Activated naive CD4-positive, alpha-beta T cell treated with anti-CD3 and anti-CD28 coated beads, Interleukin-2, amount 50 U/mL, for 72 hours (primary cell): Measurements from ENCODE around the gene KIF18A. TPM values are rescaled to one million over a fixed set of nuclear protein-coding genes. Genes with fewer than 3 reads are reported as not detected.
"Not testable (repeated sequence)": the region's sequence is repeated elsewhere in the genome, so short reads cannot be mapped to it uniquely, and the experiment has no call there.

Experiments
- ATAC-seq, 2 donors: fragments of 150-1000 bp; cut with Tn5 transposase; 2 replicates each; pipeline ENCODE4 v1.10.0; 2021; ENCODE audit warnings: mild to moderate bottlenecking in 2 of 2, moderate library complexity in 2 of 2
- DNase-seq, 2 donors: peaks; one replicate each; pipeline ENCODE4 v3.0.0; 2021 to 2022; ENCODE audit warnings: low spot score in 2 of 2
- H3K27ac Mint-ChIP-seq, 2 donors: one replicate each; pipeline ENCODE4 v1.8.0; 2022; ENCODE audit warnings: mild to moderate bottlenecking in 2 of 2, mixed read lengths in 2 of 2
- H3K36me3 Mint-ChIP-seq, 2 donors: one replicate each; pipeline ENCODE4 v1.8.0; 2022; ENCODE audit warnings: mixed read lengths in 2 of 2
- H3K9me3 Mint-ChIP-seq, 2 donors: one replicate each; pipeline ENCODE4 v1.8.0; 2022; ENCODE audit warnings: mixed read lengths in 2 of 2
- total RNA-seq, 2 donors: library from RNA; stranded (reverse); gene quantifications; one replicate each; pipeline ENCODE4 v1.2.3, GENCODE V29; 2022

Gene KIF18A
- total RNA-seq, 2 donors from 2014 or later = 30.8 to 58.5 TPM

DNA sequence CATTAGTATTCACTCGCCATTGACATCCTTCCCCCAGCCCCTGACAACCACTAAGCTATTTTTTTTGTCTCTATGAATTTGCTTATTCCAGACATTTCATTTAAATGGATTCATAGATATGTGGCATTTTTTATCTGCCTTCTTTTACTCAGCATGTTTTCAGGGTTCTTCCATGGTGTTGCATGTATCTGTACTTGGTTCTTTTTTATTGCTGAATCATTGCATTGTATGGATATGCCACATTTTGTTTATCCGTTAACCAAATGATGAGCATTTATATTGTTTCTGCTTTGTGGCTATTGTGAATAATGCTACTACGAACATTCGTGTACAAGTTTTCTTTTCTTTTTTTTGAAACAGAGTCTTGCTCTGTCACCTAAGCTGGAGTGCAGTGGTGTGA, 6.2 kb upstream of the KIF18A start:
- H3K36me3 Mint-ChIP-seq = peaks cover 14 to 15% of the 10 kb centered on the region in 2 donors
- no peak for ATAC-seq
- DNase-seq = no peak
- no peak overlapping the region for H3K27ac Mint-ChIP-seq
- H3K9me3 Mint-ChIP-seq = no peaks in the 10 kb centered on the region

DNA sequence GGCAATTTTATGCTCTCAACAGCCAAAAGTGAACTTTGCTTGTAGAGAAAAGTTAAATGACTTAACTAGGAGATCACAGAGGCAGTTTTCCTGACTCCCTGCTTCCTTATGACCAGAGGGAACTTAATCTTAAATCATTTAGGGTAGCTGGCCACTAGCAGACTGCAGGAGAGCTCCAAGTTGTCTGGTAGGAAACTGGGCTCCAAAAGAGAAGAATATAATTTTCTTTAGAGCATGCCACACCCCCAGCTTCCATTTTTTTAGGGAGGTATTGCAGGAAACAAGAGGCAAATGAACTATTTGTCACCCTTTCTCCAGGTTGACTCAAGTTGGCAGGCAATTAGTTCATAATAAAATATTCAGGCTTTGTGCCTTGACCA, 2.9 kb upstream of the KIF18A start:
- DNase-seq (no peak), ATAC-seq (no peak)
- Mint-ChIP-seq H3K36me3 (peaks cover 29% of the 10 kb centered on the region in 2 donors), H3K27ac (peak overlapping the region; percentile 96 to 98), H3K9me3 (no peaks in the 10 kb centered on the region)

DNA sequence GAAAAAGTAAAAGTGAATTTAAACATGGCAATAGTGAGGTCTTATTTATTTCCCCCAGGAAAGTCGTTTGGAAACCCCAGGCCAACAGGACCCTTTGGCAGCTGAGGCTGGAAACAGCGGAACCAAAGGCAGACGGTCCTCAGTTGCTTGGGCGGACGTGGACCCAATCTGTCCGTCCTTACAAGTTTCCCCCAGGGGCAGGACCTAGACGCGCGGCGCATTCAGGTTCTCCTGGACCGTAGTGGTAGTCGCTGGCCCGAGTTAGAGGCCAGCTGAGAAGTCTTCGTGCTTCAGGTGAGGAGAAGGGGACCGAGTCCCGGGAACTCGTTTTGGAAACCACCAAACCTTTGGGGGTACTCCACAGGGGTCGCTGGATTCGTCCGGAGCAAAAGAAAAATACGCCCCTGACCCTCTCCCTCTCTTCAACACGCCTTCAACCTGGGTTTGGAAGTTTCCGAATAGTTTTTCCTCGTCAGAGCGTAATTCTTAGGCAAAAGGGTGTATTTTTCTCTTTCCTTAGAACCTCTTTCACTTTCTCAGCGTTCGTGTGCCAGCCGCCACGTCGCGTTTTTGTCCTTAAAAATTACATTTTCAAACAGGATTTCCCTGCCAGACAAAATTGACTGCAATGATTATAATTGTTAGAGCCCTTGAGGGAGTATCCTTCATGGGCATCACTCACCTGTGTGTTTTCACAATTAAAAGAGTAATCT, 2.3 kb upstream of the KIF18A start:
- Mint-ChIP-seq H3K27ac (peak overlapping the region; percentile 96 to 98), H3K36me3 (peaks cover 29% of the 10 kb centered on the region in 2 donors), H3K9me3 (no peaks in the 10 kb centered on the region)
- ATAC-seq (peak in 1 of 2 donors; percentile 24), DNase-seq (peak; percentile 52 to 59)

DNA sequence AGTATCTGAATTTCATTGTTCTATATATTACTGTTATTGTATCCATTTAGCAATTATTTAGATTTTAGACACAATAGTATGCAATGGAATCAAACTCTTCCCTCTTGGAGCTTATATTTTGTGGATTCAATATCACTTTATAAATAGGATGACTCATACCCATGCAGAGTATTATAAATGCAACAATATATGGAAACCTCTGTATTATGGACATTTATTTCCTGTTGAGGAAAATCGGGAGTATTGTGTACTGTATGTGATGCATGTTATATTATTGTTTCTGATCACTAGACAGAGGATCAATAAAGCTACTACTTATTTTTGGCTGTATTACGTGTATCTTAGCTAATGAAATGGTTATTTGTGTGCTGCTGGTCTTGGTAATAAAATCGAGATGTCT, 1.0 kb upstream of the KIF18A start:
- Mint-ChIP-seq H3K9me3 (no peaks in the 10 kb centered on the region), H3K27ac (peak overlapping the region; percentile 77 to 98), H3K36me3 (peaks cover 29% of the 10 kb centered on the region in 2 donors)
- ATAC-seq (no peak), DNase-seq (no peak)

DNA sequence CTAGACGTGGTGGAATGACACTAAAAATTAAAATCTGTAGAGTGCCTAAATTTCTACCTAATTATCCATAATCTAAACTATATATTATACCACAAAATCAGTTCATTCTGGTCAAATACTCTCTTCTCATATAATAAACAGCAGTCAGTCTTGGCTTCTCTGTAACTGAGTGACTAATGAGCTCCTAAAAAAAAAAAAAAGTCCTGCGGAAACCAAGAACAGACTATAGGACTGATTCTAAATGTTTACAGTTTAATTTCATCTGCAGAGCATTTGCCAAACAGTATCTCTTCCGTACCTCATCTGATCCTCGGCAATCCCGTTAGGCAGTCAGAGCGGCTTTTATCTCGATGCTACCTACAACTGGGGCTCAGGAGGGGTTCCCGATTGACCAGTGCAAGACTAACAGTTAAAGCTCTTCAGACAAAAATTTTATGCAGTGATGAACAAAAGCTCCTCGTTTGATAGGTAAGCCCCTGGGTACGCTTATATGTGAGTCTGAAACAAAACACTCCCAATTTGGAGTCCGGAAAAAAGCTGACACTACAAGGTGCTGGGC, 686 bp downstream of the KIF18A start:
- ATAC-seq (no peak), DNase-seq (peak in 1 of 2 donors; percentile 18)
- H3K36me3 Mint-ChIP-seq = peaks cover 24 to 29% of the 10 kb centered on the region in 2 donors
- peak overlapping the region; percentile 98 to 100 for H3K27ac Mint-ChIP-seq
- H3K9me3 Mint-ChIP-seq = no peaks in the 10 kb centered on the region

DNA sequence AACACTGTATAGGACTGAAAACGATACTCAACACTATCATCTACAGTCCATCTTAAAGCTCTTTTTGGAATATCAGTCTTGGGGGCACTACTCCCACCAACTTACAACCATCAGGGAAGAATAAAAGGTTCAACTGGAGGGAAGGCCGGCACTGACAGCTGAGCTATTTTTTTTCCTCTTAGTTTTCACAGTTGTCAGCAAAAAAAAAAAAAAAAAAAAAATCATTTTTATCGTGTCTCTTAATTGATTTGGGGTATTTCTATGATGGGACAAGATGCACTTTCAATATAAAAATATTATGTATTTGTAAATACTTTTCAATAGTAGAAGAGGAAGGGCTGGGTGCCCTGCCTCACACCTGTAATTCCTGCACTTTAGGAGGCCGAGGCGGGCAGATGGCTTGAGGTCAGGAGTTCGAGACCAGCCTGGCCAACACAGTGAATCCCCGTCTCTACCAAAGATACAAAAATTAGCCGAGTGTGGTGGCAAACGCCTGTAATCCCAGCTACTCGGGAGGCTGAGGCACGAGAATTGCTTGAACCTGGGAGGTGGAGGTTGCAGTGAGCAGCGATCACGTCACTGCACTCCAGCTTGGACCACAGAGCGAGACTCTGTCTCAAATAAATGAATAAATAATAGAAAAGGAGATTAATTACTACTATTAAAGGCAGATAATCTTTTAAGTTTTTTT, 1.5 kb downstream of the KIF18A start:
- Mint-ChIP-seq H3K27ac (peak overlapping the region in 1 of 2 donors; percentile 80), H3K36me3 (peaks cover 24 to 29% of the 10 kb centered on the region in 2 donors), H3K9me3 (no peaks in the 10 kb centered on the region)
- ATAC-seq (no peak), DNase-seq (no peak)

DNA sequence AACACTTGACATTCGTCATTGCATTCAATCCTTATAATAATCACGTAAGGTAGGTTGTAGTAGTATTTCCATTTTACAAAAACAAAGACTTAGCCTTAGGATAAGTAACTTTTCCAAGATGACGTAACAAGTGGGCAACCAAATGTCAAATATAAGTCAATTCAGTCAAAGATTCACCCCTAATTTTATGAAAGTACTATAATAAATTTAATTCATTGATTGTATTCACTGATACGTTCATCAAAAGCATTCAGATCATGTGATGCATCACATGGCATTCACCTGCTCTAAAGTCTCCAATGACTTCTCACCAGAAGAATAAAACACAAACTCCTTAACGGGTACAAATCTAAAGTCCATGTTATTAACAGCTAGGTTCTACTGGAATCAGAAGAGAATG, 2.1 kb downstream of the KIF18A start:
- Mint-ChIP-seq H3K27ac (peak overlapping the region in 1 of 2 donors; percentile 80), H3K9me3 (no peaks in the 10 kb centered on the region)

DNA sequence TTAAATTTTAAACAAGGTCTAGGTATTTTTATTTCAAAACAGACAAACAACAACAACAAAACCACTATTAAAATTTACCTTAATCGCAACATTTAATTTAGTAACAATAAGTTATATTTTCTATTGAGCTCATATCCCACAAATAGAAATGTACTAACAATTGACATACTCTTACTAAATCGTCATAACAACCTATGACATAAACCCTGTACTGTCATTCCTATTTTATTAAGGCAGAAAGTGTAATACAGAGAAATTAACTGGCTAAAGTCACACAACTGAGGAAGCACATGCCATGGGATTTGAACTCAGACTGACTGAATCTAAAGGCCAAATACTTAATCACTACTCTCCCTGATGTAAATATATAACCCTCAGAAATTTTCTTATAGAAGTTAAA, 3.0 kb downstream of the KIF18A start:
- Mint-ChIP-seq H3K9me3 (no peaks in the 10 kb centered on the region), H3K36me3 (peaks cover 15 to 20% of the 10 kb centered on the region in 2 donors), H3K27ac (no peak overlapping the region)
- ATAC-seq = no peak
- no peak for DNase-seq

More for the DNA sequence above, 2.1 kb downstream of the KIF18A start:
- ATAC-seq (no peak), DNase-seq (no peak)
- H3K36me3 Mint-ChIP-seq = peaks cover 24 to 29% of the 10 kb centered on the region in 2 donors

DNA sequence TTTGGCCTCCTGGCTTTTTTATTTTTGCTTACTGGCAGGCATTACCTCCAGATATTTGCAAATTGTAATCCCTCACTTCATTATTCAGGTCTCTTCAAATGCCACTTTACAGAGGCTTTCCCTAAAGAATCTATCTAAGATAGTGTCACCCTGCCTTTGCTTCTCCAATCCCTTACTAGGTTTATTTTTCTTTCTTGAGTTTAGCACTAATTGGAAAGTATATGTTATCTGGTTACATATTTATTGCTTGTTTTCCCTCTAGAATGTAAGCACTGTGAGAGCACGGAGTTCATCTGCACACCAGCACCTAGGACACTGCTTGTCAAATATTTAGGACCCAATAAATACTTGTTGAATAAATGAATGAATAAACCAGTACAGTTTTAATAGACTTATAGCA, 3.5 kb downstream of the KIF18A start:
- H3K9me3 Mint-ChIP-seq = no peaks in the 10 kb centered on the region
- no peak for ATAC-seq
- no peak for DNase-seq
- no peak overlapping the region for H3K27ac Mint-ChIP-seq
- H3K36me3 Mint-ChIP-seq = peaks cover 14 to 15% of the 10 kb centered on the region in 2 donors

DNA sequence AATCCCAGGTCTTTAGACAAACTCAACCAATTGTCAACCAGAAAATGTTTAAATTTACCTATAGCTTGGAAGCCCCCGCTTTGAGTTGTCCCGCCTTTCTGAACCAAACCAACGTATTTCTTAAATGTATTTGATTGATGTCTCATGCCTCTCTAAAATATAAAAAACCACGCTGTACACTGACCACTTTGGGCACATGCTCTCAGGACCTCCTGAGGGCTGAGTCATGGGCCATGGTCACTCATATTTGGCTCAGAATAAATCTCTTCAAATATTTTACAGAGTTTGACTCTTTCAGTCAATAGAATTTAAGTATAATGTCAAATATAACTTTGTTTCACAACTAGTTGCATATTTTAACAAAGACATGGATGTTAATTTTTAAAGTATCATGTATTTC, 5.7 kb downstream of the KIF18A start:
- H3K36me3 Mint-ChIP-seq, H3K27ac Mint-ChIP-seq, H3K9me3 Mint-ChIP-seq, DNase-seq, ATAC-seq: not testable (repeated sequence)

DNA sequence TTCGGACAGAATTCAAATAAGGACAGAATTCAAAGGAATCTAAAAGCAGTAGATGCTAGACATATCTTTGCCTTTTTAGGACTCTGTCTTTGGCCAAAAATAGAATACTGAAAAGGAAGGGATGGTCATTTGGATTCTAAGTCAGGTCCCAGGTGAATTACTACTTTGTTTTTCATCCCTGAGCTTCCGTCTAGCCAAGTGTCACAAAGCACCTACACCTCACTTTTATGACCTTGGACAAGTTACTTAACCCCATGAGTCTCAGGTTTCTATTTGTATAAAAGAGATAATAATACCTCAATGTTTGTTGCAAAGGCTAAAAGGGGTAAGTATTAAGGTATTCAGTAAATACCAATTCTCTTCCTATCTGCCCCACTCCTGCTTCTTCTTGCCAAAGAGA, 7.3 kb downstream of the KIF18A start:
- Mint-ChIP-seq H3K27ac (no peak overlapping the region), H3K36me3 (peaks cover 5 to 9% of the 10 kb centered on the region in 2 donors), H3K9me3 (no peaks in the 10 kb centered on the region)
- ATAC-seq (no peak), DNase-seq (no peak)

DNA sequence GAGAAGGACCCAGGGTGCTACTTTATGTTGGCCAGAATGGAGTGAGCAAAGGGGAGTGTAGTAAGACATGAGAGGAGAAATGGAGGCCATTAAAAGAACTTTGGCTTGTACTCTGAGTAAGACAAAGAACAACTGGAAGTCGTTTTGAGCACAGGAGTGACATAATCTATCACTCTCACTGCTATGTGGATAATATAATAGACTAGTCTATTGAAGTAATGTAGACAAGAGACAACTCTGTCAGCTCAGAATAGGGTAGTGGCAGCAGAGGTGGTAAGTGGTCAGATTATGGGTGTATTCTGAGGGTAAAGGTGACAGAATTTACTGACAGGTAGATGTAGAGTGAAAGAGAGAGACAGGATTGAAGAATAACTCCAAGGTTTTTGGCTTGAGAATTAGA, 8.2 kb downstream of the KIF18A start:
- no peak for DNase-seq
- H3K36me3 Mint-ChIP-seq = peaks cover 12 to 18% of the 10 kb centered on the region in 2 donors
- H3K9me3 Mint-ChIP-seq = no peaks in the 10 kb centered on the region
- no peak for ATAC-seq
- no peak overlapping the region for H3K27ac Mint-ChIP-seq

DNA sequence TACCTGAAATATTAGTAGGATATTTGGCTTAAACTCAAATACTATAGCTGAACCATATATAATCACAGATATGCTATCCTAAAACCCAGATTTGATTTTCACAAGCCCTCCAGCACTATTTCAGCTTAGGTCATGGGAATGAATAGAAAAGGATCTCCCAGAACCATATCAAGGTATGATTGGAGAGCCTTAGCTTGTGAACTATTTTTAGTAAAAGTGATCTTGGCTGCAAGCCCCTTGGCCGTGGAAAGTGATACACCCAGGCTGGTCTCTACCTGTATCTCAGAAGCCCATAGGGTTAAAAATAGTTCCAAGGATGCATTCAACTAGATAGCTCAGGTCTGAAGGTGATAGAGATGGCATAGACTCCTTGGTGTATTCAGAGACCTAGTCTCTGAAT, 9.7 kb downstream of the KIF18A start:
- Mint-ChIP-seq H3K36me3 (peaks cover 12 to 23% of the 10 kb centered on the region in 2 donors), H3K9me3 (no peaks in the 10 kb centered on the region), H3K27ac (no peak overlapping the region)
- DNase-seq (no peak), ATAC-seq (no peak)

DNA sequence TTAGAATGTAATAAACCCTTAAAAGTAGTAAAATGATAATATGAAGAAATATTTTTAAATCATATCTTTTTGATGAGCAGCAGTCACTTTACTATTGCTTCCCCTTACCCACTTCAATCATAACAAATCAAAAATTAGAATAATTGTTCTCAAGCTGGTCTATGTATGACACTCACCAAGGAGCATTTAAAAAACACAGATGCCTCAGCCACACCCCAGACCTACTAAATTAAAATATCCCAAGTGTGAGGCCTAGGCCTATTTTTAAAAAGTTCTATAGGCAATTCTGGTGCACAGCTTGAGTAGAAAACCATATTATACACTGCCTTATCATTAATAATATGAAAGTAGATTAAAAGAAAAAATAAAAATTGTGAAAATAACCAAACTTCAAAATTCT, 15.2 kb downstream of the KIF18A start:
- Mint-ChIP-seq H3K9me3 (no peaks in the 10 kb centered on the region), H3K36me3 (peaks cover 12 to 29% of the 10 kb centered on the region in 2 donors), H3K27ac (no peak overlapping the region)
- ATAC-seq (no peak), DNase-seq (no peak)

DNA sequence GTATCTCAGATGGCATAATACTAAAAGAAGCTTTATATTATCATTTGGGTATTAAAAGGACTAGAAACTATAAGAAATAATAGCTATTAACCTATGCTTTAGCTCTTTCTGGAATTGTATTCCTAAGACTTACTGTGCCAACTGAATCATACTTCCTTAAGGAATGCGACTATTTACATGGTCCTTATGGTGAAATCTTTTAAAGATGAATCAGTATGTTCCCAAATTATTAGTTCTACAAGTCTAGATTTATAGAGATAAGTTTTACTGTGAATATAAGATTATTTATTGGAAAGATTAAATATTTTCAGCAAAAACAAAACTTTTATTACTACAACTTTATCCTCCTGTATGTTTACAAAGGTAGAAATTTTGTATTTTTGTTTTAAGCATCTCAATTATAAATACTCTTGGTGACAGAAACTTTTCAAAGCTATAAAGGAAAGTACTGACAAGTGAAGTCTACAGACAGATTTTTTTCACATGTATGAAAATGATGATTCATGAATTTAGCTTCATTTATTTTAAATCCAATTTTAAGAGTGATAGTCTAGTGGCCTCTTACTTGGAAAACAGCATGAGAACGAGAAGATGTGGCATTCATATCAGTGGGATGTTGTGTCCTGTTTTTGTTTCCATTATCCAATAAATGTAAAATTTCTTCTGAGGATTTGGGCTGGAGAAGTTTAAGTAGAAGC, 17.8 kb downstream of the KIF18A start:
- ATAC-seq (no peak), DNase-seq (no peak)
- Mint-ChIP-seq H3K27ac (no peak overlapping the region), H3K9me3 (no peaks in the 10 kb centered on the region), H3K36me3 (peaks cover 8 to 28% of the 10 kb centered on the region in 2 donors)

DNA sequence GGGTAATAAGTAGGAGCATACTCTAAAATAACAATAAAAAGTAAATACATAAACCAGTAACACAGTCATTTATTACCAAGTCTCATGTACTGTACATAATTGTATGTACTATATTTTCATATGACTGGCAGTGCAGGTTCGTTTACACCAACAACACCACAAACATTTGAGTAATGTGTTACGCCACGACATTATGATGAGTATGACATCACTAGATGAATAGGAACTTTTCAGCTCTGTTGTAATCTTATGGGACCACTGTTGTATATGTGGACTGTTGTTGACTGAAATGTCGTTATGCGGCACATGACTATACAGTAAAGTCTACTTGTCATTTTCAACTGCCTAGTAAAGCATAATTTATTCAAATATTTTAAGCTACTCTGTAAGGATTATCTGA, 18.6 kb downstream of the KIF18A start:
- peaks cover 4 to 21% of the 10 kb centered on the region in 2 donors for H3K36me3 Mint-ChIP-seq
- ATAC-seq = no peak
- H3K9me3 Mint-ChIP-seq = no peaks in the 10 kb centered on the region
- DNase-seq = no peak
- H3K27ac Mint-ChIP-seq = no peak overlapping the region

DNA sequence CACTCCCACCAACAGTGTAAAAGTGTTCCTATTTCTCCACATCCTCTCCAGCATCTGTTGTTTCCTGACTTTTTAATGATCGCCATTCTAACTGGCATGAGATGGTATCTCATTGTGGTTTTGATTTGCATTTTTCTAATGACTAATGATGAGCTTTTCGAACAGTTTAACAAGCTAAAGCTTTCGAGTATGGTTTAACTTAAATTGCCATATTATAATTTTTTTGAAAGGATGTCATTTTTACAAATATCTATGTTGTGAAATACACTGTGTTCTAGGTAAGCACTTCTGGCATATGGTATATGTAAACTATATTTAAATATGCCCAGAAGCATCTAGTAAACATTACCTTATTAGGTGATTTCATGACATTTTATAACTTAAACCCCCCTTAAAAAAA, 20.3 kb downstream of the KIF18A start:
- not testable (repeated sequence) for ATAC-seq, H3K9me3 Mint-ChIP-seq, H3K27ac Mint-ChIP-seq, DNase-seq
- H3K36me3 Mint-ChIP-seq = peaks cover 4 to 19% of the 10 kb centered on the region in 2 donors
